SH-SY5Y (cell line): ENCODE measurements around the gene TUBA8.

Source experiments
- GATA2 ChIP-seq: IDR thresholded peaks from 2 replicates; pipeline ENCODE4 v1.6.1; 2011; ENCODE audit warnings: mild to moderate bottlenecking, low read depth, low read length
- GATA3 ChIP-seq: IDR thresholded peaks from 2 replicates; pipeline ENCODE4 v1.6.1; 2011; ENCODE audit warnings: low read depth, mild to moderate bottlenecking, low read length, moderate library complexity

GRCh38 chr22:18120857-18121256 lies 10.2 kb downstream of the TUBA8 start:
- no peak for TF ChIP-seq GATA2
- TF ChIP-seq GATA3, result no peak
